Measurements from ENCODE around the gene CIAO2B. TPM values are rescaled to one million over a fixed set of nuclear protein-coding genes. Genes with fewer than 3 reads are reported as not detected.

The CIAO2B gene
- total RNA-seq, 2 donors from 2014 or later, result 105 to 146 TPM

DNA sequence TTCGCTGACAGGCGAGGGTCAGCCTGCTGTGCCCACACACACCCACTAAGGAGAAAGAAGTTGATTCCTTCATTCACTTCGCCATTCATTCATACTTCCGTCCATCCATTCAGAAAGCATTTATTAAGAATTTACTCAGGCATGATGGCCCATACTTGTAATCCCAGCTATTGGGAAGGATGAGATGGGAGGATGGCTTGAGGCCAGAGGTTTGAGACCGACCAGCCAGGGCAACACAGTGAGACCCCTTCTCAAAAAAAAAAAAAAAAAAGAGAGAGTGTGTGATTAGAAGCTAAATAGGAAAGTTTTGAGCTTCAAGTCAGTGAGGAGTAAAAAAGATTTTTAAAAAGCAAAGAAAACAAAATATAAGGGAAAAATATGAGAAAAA is 9.8 kb upstream of the CIAO2B start:
- Histone ChIP-seq H3K27ac (no peak overlapping the region), H3K36me3 (peaks cover 30% of the 10 kb centered on the region), H3K4me1 (no peaks in the 10 kb centered on the region), H3K9ac (ENCODE audit: low read depth in 2 of 2, low read length in 2 of 2) (no peak overlapping the region), H3K27me3 (no peaks in the 10 kb centered on the region), H3K9me3 (no peaks in the 10 kb centered on the region), H3K4me3 (no peak overlapping the region)
- DNase-seq, result no peak
- intact Hi-C loops (cut with DNase I), result no loop called here
- TF ChIP-seq, protein P1, sequence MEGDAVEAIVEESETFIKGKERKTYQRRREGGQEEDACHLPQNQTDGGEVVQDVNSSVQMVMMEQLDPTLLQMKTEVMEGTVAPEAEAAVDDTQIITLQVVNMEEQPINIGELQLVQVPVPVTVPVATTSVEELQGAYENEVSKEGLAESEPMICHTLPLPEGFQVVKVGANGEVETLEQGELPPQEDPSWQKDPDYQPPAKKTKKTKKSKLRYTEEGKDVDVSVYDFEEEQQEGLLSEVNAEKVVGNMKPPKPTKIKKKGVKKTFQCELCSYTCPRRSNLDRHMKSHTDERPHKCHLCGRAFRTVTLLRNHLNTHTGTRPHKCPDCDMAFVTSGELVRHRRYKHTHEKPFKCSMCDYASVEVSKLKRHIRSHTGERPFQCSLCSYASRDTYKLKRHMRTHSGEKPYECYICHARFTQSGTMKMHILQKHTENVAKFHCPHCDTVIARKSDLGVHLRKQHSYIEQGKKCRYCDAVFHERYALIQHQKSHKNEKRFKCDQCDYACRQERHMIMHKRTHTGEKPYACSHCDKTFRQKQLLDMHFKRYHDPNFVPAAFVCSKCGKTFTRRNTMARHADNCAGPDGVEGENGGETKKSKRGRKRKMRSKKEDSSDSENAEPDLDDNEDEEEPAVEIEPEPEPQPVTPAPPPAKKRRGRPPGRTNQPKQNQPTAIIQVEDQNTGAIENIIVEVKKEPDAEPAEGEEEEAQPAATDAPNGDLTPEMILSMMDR (IDR thresholded peaks at IDR 0.05), result no peak

DNA sequence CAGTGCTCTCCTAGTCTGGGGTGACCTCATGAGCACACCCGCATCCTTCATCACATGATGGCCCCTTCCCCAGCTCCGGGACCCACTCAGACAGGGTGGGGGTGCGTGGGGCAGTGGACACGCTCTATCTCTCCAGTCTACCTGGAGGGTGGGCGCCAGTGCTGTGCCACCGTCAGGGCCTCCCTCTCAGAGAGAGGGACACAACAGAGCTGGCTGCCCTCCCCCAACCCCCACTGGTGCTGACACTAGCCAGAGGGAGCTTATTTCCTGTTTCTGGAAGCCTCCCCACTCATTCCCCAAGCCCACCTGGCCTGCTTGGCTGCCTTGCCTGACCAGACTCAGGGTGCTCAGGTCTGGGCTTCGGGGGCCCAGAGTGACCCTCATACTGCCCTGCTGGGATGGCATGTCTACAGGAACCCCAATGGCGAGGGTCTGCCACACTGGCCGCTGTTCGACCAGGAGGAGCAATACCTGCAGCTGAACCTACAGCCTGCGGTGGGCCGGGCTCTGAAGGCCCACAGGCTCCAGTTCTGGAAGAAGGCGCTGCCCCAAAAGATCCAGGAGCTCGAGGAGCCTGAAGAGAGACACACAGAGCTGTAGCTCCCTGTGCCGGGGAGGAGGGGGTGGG is 9.3 kb upstream of the CIAO2B start:
- no peak overlapping the region for H3K27ac ChIP-seq
- DNase-seq, result no peak
- intact Hi-C loops (cut with DNase I), result no loop called here
- TF ChIP-seq, protein P1 (IDR thresholded peaks at IDR 0.05), result no peak
- no peaks in the 10 kb centered on the region for H3K4me1 ChIP-seq
- no peak overlapping the region for H3K9ac ChIP-seq (ENCODE audit: low read depth in 2 of 2, low read length in 2 of 2)
- H3K9me3 ChIP-seq, result no peaks in the 10 kb centered on the region
- H3K4me3 ChIP-seq, result no peak overlapping the region
- H3K27me3 ChIP-seq, result no peaks in the 10 kb centered on the region
- H3K36me3 ChIP-seq, result peaks cover 30% of the 10 kb centered on the region

DNA sequence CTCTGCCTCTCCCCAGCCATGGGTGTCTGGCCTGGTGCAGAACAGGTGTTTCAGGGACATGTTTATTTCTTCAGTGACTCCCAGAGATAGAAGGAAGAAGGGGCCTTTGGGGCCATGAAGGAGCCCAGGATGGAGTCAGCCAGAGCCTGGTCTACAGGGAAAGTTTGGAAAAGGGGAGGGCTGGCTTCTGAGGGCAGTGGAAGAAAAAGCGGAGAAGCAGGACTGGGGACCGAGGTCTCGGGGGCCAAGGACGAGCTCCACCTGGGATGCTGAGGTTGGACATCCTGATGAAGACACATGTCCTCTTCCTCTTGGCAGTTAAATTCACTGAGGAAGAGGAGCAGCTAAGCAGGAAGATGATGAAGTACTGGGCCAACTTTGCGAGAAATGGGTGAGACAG is 8.8 kb upstream of the CIAO2B start:
- intact Hi-C loops (cut with DNase I), result no loop called here
- H3K27ac ChIP-seq, result no peak overlapping the region
- no peak overlapping the region for H3K9ac ChIP-seq (ENCODE audit: low read depth in 2 of 2, low read length in 2 of 2)
- no peak overlapping the region for H3K4me3 ChIP-seq
- H3K9me3 ChIP-seq, result no peaks in the 10 kb centered on the region
- H3K36me3 ChIP-seq, result peaks cover 30% of the 10 kb centered on the region
- H3K27me3 ChIP-seq, result no peaks in the 10 kb centered on the region
- TF ChIP-seq, protein P1 (IDR thresholded peaks at IDR 0.05), result no peak
- no peaks in the 10 kb centered on the region for H3K4me1 ChIP-seq
- no peak for DNase-seq

DNA sequence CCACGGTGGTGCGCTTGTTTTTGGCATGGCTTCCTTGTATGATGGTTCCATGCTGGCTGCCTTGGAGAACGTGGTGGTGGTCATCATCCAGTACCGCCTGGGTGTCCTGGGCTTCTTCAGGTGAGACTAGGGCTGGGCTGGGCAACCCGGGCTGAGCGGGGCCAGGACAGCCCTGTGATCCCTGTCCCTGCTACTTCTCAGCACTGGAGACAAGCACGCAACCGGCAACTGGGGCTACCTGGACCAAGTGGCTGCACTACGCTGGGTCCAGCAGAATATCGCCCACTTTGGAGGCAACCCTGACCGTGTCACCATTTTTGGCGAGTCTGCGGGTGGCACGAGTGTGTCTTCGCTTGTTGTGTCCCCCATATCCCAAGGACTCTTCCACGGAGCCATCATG is 6.0 kb upstream of the CIAO2B start:
- Histone ChIP-seq H3K4me1 (peaks cover 8% of the 10 kb centered on the region), H3K27me3 (no peaks in the 10 kb centered on the region), H3K36me3 (peaks cover 30% of the 10 kb centered on the region), H3K9ac (ENCODE audit: low read depth in 2 of 2, low read length in 2 of 2) (no peak overlapping the region), H3K27ac (no peak overlapping the region), H3K9me3 (no peaks in the 10 kb centered on the region), H3K4me3 (no peak overlapping the region)
- no peak for DNase-seq
- intact Hi-C loops (cut with DNase I), result no loop called here
- TF ChIP-seq, protein P1 (IDR thresholded peaks at IDR 0.05), result no peak

DNA sequence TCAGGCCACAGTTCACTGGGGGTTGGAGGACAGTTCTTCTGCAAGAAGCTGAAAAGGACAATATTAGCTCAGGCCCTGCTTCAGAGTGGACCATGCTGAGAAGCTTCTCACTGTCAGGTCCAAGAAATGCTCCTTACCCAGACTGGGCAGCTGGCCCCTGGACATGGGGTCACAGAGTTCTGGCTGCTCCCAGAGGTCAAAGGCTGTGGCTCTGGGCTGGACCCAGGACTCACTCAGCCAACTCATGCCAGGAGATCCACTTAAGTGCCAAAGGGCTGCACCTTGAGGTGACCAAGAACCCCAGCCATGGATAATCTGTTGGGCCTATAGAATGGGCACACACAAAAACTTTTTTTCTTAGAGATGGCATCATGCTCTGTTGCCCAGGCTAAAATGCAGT is 5.2 kb upstream of the CIAO2B start:
- DNase-seq, result no peak
- peaks cover 30% of the 10 kb centered on the region for H3K36me3 ChIP-seq
- no peaks in the 10 kb centered on the region for H3K27me3 ChIP-seq
- peaks cover 8% of the 10 kb centered on the region for H3K4me1 ChIP-seq
- TF ChIP-seq, protein P1 (IDR thresholded peaks at IDR 0.05), result no peak
- no peak overlapping the region for H3K27ac ChIP-seq
- no peak overlapping the region for H3K4me3 ChIP-seq
- no peaks in the 10 kb centered on the region for H3K9me3 ChIP-seq
- H3K9ac ChIP-seq (ENCODE audit: low read depth in 2 of 2, low read length in 2 of 2), result no peak overlapping the region
- intact Hi-C loops (cut with DNase I), result no loop called here
